Vagina (tissue), 2 donors: ENCODE results near the gene UNKL. TPM values are rescaled to one million over a fixed set of nuclear protein-coding genes. Genes with fewer than 3 reads are reported as not detected.

ENCODE experiments used
- DNase-seq, 2 donors: peaks; one replicate each; pipeline ENCODE4 v3.0.0-alpha.2; 2017; ENCODE audit errors: extremely low spot score in 2 of 2
- H3K27ac ChIP-seq: fragments of 200-600 bp; sonication (generic); one replicate; pipeline ENCODE4 v1.5.1; 2019
- H3K27me3 ChIP-seq: fragments of 200-600 bp; sonication (generic); one replicate; pipeline ENCODE4 v1.5.1; 2019
- H3K36me3 ChIP-seq, 2 donors: fragments of 200-600 bp; sonication (generic); one replicate each; pipeline ENCODE4 v1.5.1; 2017 to 2019
- H3K4me1 ChIP-seq: fragments of 200-600 bp; sonication (generic); one replicate; pipeline ENCODE4 v1.5.1; 2019
- H3K4me3 ChIP-seq, 2 donors: fragments of 200-600 bp; sonication (generic); 1 replicate in 1 of 2; 2 replicates in 1 of 2; pipeline ENCODE4 v1.5.1; 2016 to 2019
- H3K9me3 ChIP-seq: fragments of 200-600 bp; sonication (generic); one replicate; pipeline ENCODE4 v1.5.1; 2019
- POLR2A ChIP-seq, 2 donors: fragments of 450-650 bp; IDR thresholded peaks; one replicate each; pipeline ENCODE4 v1.6.1; 2017; ENCODE audit warnings: antibody characterized with exemption in 2 of 2, mild to moderate bottlenecking in 2 of 2, moderate library complexity in 2 of 2
- POLR2AphosphoS5 ChIP-seq, 2 donors: sonication (generic); formaldehyde crosslinking; IDR thresholded peaks; one replicate each; pipeline ENCODE4 v1.9.0; 2017; ENCODE audit warnings: antibody characterized with exemption in 2 of 2, mild to moderate bottlenecking in 2 of 2, low read depth in 1 of 2; ENCODE audit not compliant: insufficient read depth in 1 of 2
- intact Hi-C: fragments of 100-400 bp; cut with DNase I; formaldehyde crosslinking; loops from one replicate; pipeline ENCODE4 v1.15.1; 2023
- total RNA-seq: library from RNA; depleted of rRNA; stranded (reverse); fragments of >200 nt; gene quantifications from one replicate; pipeline ENCODE4 v1.2.3, GENCODE V29; 2016
- TF ChIP-seq, protein P1 (sequence below), 3 experiments: fragments of 450-650 bp in 2 of 3; fragments of 200-600 bp in 1 of 3; sonication (generic) in 1 of 3; IDR thresholded peaks; one replicate each; pipeline ENCODE4 v1.5.1; 2017 to 2019; ENCODE audit warnings: antibody characterized with exemption in 3 of 3, mild to moderate bottlenecking in 2 of 3, moderate library complexity in 2 of 3

The UNKL gene
- total RNA-seq, 1 donor from 2014 or later: 32.9 TPM

DNA sequence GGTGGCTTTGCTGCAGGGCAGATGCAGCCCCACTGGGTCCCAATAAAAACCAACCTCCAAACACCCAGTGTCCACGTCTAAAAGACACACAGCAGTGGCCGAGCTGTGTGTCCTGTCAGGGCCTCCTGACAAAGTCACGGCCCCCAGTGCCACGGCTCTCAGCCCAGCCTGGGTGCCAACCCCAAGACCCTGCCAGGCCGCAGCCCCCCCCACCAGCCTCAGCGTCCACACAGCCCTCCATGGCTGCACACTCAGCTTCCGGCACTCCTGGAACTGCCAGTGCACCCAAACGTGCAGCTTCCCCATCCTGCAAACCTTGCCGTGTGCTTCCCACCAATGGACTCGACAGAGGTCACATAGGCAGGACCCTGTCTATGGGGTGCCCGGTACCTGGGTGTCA lies 33.5 kb upstream of the UNKL start:
- no peaks in the 10 kb centered on the region for H3K27me3 ChIP-seq
- H3K4me3 ChIP-seq: no peak overlapping the region
- peaks cover 0 to 59% of the 10 kb centered on the region in 2 donors for H3K36me3 ChIP-seq
- TF ChIP-seq POLR2A (IDR thresholded peaks at IDR 0.05) (no peak), POLR2AphosphoS5 (IDR thresholded peaks at IDR 0.05; ENCODE audit: insufficient read depth in 1 of 2, low read depth in 1 of 2) (no peak)
- TF ChIP-seq, protein P1, sequence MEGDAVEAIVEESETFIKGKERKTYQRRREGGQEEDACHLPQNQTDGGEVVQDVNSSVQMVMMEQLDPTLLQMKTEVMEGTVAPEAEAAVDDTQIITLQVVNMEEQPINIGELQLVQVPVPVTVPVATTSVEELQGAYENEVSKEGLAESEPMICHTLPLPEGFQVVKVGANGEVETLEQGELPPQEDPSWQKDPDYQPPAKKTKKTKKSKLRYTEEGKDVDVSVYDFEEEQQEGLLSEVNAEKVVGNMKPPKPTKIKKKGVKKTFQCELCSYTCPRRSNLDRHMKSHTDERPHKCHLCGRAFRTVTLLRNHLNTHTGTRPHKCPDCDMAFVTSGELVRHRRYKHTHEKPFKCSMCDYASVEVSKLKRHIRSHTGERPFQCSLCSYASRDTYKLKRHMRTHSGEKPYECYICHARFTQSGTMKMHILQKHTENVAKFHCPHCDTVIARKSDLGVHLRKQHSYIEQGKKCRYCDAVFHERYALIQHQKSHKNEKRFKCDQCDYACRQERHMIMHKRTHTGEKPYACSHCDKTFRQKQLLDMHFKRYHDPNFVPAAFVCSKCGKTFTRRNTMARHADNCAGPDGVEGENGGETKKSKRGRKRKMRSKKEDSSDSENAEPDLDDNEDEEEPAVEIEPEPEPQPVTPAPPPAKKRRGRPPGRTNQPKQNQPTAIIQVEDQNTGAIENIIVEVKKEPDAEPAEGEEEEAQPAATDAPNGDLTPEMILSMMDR (IDR thresholded peaks at IDR 0.05): no peak
- H3K4me1 ChIP-seq: no peaks in the 10 kb centered on the region
- no peak for DNase-seq
- no peaks in the 10 kb centered on the region for H3K9me3 ChIP-seq
- H3K27ac ChIP-seq: no peak overlapping the region
- intact Hi-C loops: no loop called here

DNA sequence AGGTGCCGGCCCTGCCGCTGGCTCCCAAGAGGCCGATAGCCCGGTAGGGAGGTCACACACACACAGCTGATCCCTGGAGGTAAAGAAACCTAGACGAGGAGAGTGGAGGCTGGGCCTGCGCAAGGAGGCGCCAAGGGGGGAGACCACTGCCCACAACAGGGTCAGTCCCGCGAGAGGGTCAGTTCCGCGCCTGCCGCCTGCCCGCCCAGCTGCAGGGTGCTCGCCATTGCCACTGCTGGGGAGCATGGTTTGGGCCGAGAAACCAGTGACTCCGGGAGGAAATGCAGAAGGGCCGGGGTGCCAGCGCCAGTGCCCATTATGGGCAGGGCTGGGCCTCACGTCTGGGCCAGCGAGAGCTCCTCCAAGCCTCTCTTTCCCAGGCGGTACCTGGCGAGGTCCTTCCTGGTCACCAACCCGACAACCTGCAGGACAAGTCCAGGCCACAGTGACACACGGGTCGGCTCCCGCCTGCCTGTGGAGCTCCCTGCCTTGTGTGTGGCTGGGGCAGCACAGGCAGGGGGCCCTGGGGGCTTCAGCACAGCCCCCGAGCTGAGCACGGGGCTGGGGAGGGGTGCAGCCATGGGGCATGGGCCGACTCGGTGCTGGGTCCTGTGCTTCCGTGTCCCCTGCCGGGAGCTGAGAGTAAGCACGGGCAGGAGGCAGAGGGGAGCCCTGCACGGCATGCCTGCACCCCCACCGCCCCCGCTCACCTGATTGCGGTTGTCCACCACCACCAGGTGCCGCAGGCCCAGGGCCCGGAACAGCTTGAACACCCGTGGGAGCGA lies 32.0 kb upstream of the UNKL start:
- TF ChIP-seq POLR2A (IDR thresholded peaks at IDR 0.05) (no peak), POLR2AphosphoS5 (IDR thresholded peaks at IDR 0.05; ENCODE audit: insufficient read depth in 1 of 2, low read depth in 1 of 2) (no peak)
- TF ChIP-seq, protein P1 (IDR thresholded peaks at IDR 0.05): no peak
- H3K27me3 ChIP-seq: no peaks in the 10 kb centered on the region
- no peaks in the 10 kb centered on the region for H3K9me3 ChIP-seq
- peaks cover 0 to 46% of the 10 kb centered on the region in 2 donors for H3K36me3 ChIP-seq
- no peak overlapping the region for H3K27ac ChIP-seq
- no peaks in the 10 kb centered on the region for H3K4me1 ChIP-seq
- intact Hi-C loops: no loop called here
- DNase-seq: no peak
- H3K4me3 ChIP-seq: no peak overlapping the region

DNA sequence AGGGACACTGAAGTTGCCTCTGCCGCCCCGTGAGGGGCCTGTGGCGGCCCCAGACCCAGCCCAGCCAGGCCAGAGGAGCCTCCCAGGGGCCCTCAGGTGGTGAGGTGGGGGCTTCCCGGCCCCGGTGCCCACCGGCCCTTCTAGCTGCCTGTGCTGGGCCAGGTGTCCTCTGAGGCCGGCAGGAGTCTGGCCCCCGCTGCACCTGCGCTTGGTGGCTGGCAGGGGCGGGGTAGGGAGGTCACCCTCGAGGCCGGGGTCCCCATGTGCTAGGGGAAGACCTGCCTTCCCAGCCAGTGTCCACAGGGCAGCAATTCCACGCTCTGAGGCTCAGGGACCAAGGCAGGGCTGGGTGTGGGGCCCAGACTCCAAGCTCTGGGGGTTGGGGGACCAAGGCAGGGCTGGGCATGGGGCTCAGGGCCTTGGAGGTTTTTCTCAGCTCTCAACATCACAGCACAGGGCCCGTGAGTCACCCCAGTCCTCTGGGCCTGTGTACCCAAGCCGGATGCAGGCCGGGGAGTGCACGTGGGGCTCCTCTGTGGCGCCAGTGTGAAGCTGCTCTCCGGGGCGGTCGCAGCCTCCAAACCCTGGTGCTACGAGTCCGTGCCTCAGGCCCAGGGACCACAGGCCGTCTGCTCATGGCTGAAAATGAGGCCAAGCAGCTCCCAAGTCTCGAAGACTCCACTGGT lies 31.2 kb upstream of the UNKL start:
- TF ChIP-seq POLR2A (IDR thresholded peaks at IDR 0.05) (no peak), POLR2AphosphoS5 (IDR thresholded peaks at IDR 0.05; ENCODE audit: insufficient read depth in 1 of 2, low read depth in 1 of 2) (no peak)
- TF ChIP-seq, protein P1 (IDR thresholded peaks at IDR 0.05): no peak
- DNase-seq: no peak

DNA sequence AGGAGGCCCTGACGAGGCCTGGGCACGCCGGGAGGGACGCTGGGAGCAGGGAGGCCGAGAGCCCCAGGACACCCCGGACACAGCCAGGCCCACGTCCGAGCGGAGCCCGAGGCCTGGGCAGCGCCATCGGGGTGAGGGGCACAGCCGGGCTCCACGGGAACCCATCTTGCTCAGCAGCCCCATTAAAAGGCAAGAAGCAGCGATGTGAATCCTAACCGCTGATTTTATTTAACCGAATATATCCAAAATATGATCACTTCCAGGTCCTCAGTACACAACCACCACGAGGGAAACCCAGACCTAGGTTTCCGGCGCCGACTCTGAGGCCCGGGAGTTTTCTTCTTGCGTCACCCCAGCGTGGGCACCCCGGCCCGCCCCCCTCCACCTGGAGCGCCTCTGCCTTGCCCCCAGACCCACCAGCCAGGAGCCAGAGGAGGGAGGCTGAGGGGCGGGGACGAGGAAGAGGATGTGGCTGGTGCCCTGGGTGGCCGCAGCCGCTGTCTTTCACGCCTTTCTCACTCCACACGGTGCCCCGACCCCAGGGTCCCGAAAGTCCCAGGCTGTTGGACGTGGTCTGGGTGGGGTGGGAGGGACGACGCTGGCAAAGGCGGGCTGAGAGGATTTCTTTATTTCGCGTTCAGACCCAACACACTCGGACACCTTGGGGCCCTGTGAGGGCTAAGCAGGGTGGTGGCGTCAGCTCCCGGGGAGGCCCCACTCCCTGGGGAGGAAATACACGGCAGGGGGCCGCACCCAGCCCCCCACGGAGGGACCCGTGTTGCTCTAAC lies 30.4 kb upstream of the UNKL start:
- Histone ChIP-seq H3K9me3 (no peaks in the 10 kb centered on the region), H3K27me3 (no peaks in the 10 kb centered on the region), H3K4me1 (no peaks in the 10 kb centered on the region), H3K36me3 (peaks cover 0 to 32% of the 10 kb centered on the region in 2 donors), H3K4me3 (no peak overlapping the region), H3K27ac (no peak overlapping the region)
- intact Hi-C loops: no loop called here
- no peak for DNase-seq
- TF ChIP-seq POLR2AphosphoS5 (IDR thresholded peaks at IDR 0.05; ENCODE audit: insufficient read depth in 1 of 2, low read depth in 1 of 2) (no peak), POLR2A (IDR thresholded peaks at IDR 0.05) (no peak)
- TF ChIP-seq, protein P1 (IDR thresholded peaks at IDR 0.05): no peak

More for the DNA sequence above, 31.2 kb upstream of the UNKL start:
- intact Hi-C loops: no loop called here
- peaks cover 0 to 37% of the 10 kb centered on the region in 2 donors for H3K36me3 ChIP-seq
- no peak overlapping the region for H3K4me3 ChIP-seq
- no peaks in the 10 kb centered on the region for H3K9me3 ChIP-seq
- H3K4me1 ChIP-seq: no peaks in the 10 kb centered on the region
- H3K27ac ChIP-seq: no peak overlapping the region
- H3K27me3 ChIP-seq: no peaks in the 10 kb centered on the region
